CD14-positive monocyte (primary cell): ENCODE data around the gene HOXB1. TPM values are rescaled to one million over a fixed set of nuclear protein-coding genes. Genes with fewer than 3 reads are reported as not detected.
"Not testable (repeated sequence)": the region's sequence is repeated elsewhere in the genome, so short reads cannot be mapped to it uniquely, and the experiment has no call there.

Experiments used
- DNase-seq, 3 donors: peaks; one replicate each; pipeline ENCODE4 v3.0.0-alpha.2; 2011 to 2022
- H2AFZ ChIP-seq: 2 replicates; pipeline ENCODE4 v1.6.0; 2012; ENCODE audit warnings: mild to moderate bottlenecking, low read depth, low read length, inconsistent platforms; ENCODE audit not compliant: insufficient read depth, poor library complexity, severe bottlenecking
- H3K27ac ChIP-seq, 2 donors: 1 replicate in 1 of 2; 2 replicates in 1 of 2; pipeline ENCODE4 v1.5.1; 2012 to 2013; ENCODE audit warnings: low read length in 2 of 2, control low read depth in 1 of 2, inconsistent platforms in 1 of 2, low read depth in 1 of 2, mild to moderate bottlenecking in 1 of 2
- H3K27me3 ChIP-seq, 2 donors: one replicate each; pipeline versions ENCODE4 v1.6.0 to v1.6.1; 2011 to 2013; ENCODE audit warnings: low read length in 2 of 2; ENCODE audit not compliant: control insufficient read depth in 2 of 2, insufficient read depth in 2 of 2
- H3K36me3 ChIP-seq, 2 donors: replicated peaks in 1 of 2; 1 replicate in 1 of 2; 2 replicates in 1 of 2; pipeline versions ENCODE4 v1.5.1 to v1.6.1; 2012 to 2013; ENCODE audit warnings: low read length in 2 of 2, control low read depth in 1 of 2, inconsistent platforms in 1 of 2, mild to moderate bottlenecking in 1 of 2; ENCODE audit not compliant: insufficient read depth in 2 of 2, control insufficient read depth in 1 of 2
- H3K4me1 ChIP-seq, 2 donors: 1 replicate in 1 of 2; 2 replicates in 1 of 2; pipeline versions ENCODE4 v1.5.1 to v1.6.1; 2012 to 2013; ENCODE audit warnings: low read length in 2 of 2, control low read depth in 1 of 2, inconsistent platforms in 1 of 2, mild to moderate bottlenecking in 1 of 2, moderate library complexity in 1 of 2; ENCODE audit not compliant: insufficient read depth in 2 of 2, control insufficient read depth in 1 of 2
- H3K4me2 ChIP-seq: replicated peaks from 2 replicates; pipeline ENCODE3; 2012; ENCODE audit warnings: low read length, moderate library complexity, mild to moderate bottlenecking; ENCODE audit not compliant: poor library complexity, severe bottlenecking; ENCODE audit errors: extremely low read depth
- H3K4me3 ChIP-seq, 3 experiments: fragments of 200-600 bp in 1 of 3; sonication (generic) in 1 of 3; replicated peaks in 1 of 3; 1 replicate in 2 of 3; 2 replicates in 1 of 3; pipeline ENCODE4 v1.5.1; 2011 to 2013; ENCODE audit warnings: low read length in 3 of 3, mild to moderate bottlenecking in 3 of 3, control low read depth in 2 of 3, low read depth in 2 of 3, inconsistent platforms in 1 of 3, moderate library complexity in 1 of 3
- H3K79me2 ChIP-seq: 2 replicates; pipeline ENCODE4 v1.6.0; 2012; ENCODE audit warnings: mild to moderate bottlenecking, control low read depth, inconsistent platforms, low read length, moderate library complexity; ENCODE audit not compliant: insufficient read depth
- H3K9ac ChIP-seq: 2 replicates; pipeline ENCODE4 v1.6.0; 2017; ENCODE audit warnings: low read length, mild to moderate bottlenecking; ENCODE audit not compliant: insufficient read depth, poor library complexity, severe bottlenecking
- H3K9me3 ChIP-seq, 2 donors: replicated peaks in 1 of 2; 1 replicate in 1 of 2; 2 replicates in 1 of 2; pipeline versions ENCODE4 v1.5.1 to v1.6.1; 2012 to 2013; ENCODE audit warnings: low read length in 2 of 2, control low read depth in 1 of 2; ENCODE audit not compliant: control insufficient read depth in 1 of 2, insufficient read depth in 1 of 2
- H4K20me1 ChIP-seq: 2 replicates; pipeline ENCODE4 v1.6.0; 2012; ENCODE audit warnings: mild to moderate bottlenecking, low read length, control low read depth, moderate library complexity; ENCODE audit not compliant: insufficient read depth
- H3K27ac Mint-ChIP-seq, 7 donors: one replicate each; pipeline ENCODE4 v1.8.0; 2020; ENCODE audit warnings: mild to moderate bottlenecking in 7 of 7, mixed read lengths in 7 of 7, moderate library complexity in 6 of 7, inconsistent platforms in 2 of 7
- H3K27me3 Mint-ChIP-seq, 3 donors: one replicate each; pipeline ENCODE4 v1.8.0; 2021 to 2022; ENCODE audit warnings: low read depth in 3 of 3, mild to moderate bottlenecking in 3 of 3, mixed read lengths in 3 of 3, moderate library complexity in 3 of 3, inconsistent platforms in 1 of 3
- H3K36me3 Mint-ChIP-seq, 2 donors: one replicate each; pipeline ENCODE4 v1.8.0; 2020; ENCODE audit warnings: mixed read lengths in 2 of 2, inconsistent platforms in 1 of 2, mild to moderate bottlenecking in 1 of 2
- H3K4me1 Mint-ChIP-seq: one replicate; pipeline ENCODE4 v1.8.0; 2020; ENCODE audit warnings: mild to moderate bottlenecking, mixed read lengths
- H3K4me3 Mint-ChIP-seq, 2 donors: one replicate each; pipeline ENCODE4 v1.8.0; 2020; ENCODE audit warnings: mild to moderate bottlenecking in 2 of 2, mixed read lengths in 2 of 2, moderate library complexity in 1 of 2
- H3K9me3 Mint-ChIP-seq, 7 donors: one replicate each; pipeline ENCODE4 v1.8.0; 2020 to 2022; ENCODE audit warnings: mixed read lengths in 7 of 7, mild to moderate bottlenecking in 6 of 7, moderate library complexity in 6 of 7, inconsistent platforms in 2 of 7
- WGBS: methylation state at CpG from one replicate; pipeline ENCODE4 v1.1.5; 2013; ENCODE audit warnings: missing lambda C conversion rate; ENCODE audit not compliant: insufficient coverage; 5-methylcytosine and 5-hydroxymethylcytosine counted together
- intact Hi-C, 2 donors: fragments of 100-400 bp; cut with micrococcal nuclease; formaldehyde crosslinking; loops; one replicate each; pipeline versions ENCODE4 v1.15.0 to v1.15.1; 2023
- polyA plus RNA-seq, 3 donors: library from polyadenylated mRNA; depleted of rRNA in 1 of 3; unstranded in 2 of 3; stranded (reverse) in 1 of 3; fragments of 300-500 nt in 2 of 3; fragments of >200 nt in 1 of 3; fragmentation: Illumina TruSeq in 2 of 3; gene quantifications; 1 replicate in 2 of 3; 2 replicates in 1 of 3; pipeline ENCODE4 v1.2.3, GENCODE V29; 2012 to 2021
- TF ChIP-seq, protein P1 (sequence below): fragments of 200-600 bp; IDR thresholded peaks from one replicate; pipeline ENCODE4 v1.8.0; 2022; ENCODE audit warnings: antibody characterized with exemption, mild to moderate bottlenecking

Gene HOXB1
- polyA plus RNA-seq, 3 donors: not detected

DNA sequence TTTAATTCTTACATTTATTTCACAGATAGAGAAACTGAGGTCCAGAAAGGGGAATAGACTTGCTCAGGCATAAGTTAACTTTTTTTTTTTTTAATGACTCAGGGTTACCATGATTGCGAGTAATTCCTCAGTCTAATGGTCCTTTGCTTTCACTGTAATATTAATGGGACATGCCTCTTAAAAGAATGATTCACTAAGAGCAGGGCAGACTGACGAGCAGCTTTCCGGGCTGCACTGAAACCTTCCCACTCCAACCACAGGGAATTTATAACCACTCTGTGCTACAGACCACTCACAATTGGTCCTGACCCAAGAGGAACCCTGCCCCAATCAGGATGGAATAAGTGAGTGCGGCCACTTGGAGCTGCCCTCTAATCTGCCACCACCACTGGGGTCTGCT is 8.4 kb upstream of the HOXB1 start:
- no peaks in the 10 kb centered on the region for H3K79me2 ChIP-seq
- Mint-ChIP-seq H3K27ac (no peak overlapping the region), H3K4me1 (peaks cover 28% of the 10 kb centered on the region), H3K36me3 (peaks cover 5 to 12% of the 10 kb centered on the region in 2 donors), H3K9me3 (peaks cover 0 to 25% (median 14%) of the 10 kb centered on the region in 7 donors), H3K27me3 (peaks cover 42 to 59% (median 53%) of the 10 kb centered on the region in 3 donors), H3K4me3 (peak overlapping the region in 1 of 2 donors; percentile 49)
- no peaks in the 10 kb centered on the region for H4K20me1 ChIP-seq
- DNase-seq: no peak
- peaks cover 23 to 46% of the 10 kb centered on the region in 2 donors for H3K27me3 ChIP-seq
- H3K4me2 ChIP-seq: no peak overlapping the region
- TF ChIP-seq, protein P1, sequence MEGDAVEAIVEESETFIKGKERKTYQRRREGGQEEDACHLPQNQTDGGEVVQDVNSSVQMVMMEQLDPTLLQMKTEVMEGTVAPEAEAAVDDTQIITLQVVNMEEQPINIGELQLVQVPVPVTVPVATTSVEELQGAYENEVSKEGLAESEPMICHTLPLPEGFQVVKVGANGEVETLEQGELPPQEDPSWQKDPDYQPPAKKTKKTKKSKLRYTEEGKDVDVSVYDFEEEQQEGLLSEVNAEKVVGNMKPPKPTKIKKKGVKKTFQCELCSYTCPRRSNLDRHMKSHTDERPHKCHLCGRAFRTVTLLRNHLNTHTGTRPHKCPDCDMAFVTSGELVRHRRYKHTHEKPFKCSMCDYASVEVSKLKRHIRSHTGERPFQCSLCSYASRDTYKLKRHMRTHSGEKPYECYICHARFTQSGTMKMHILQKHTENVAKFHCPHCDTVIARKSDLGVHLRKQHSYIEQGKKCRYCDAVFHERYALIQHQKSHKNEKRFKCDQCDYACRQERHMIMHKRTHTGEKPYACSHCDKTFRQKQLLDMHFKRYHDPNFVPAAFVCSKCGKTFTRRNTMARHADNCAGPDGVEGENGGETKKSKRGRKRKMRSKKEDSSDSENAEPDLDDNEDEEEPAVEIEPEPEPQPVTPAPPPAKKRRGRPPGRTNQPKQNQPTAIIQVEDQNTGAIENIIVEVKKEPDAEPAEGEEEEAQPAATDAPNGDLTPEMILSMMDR: no peak
- no peak overlapping the region for H3K9ac ChIP-seq
- no peak overlapping the region for H3K27ac ChIP-seq
- no peaks in the 10 kb centered on the region for H3K9me3 ChIP-seq
- 90% methylated on average over 2 of the region's 4 CpGs for WGBS
- H3K4me3 ChIP-seq: no peak overlapping the region
- H3K36me3 ChIP-seq: no peaks in the 10 kb centered on the region
- intact Hi-C loops: no loop called here
- H3K4me1 ChIP-seq: peaks cover 22 to 32% of the 10 kb centered on the region in 2 donors
- no peak overlapping the region for H2AFZ ChIP-seq

DNA sequence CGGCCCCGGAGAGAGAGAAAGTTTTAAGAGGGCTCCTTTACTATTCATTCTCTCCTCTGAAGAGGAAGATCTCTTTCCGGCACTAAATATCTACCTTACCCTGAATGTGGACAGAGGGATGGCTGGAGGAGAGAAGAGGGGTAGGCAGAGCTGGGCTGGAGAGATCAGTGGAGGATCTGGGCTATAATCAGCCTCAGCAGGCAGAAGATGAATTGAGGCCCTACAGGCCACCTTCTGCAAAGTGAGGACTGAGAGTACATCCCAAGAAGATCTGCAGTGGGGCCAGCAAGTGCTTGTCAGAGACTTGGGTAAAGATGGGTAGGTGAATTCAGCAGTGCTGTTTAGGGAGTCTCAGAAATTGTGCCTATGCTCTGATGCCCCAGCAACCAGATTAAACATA is 6.5 kb upstream of the HOXB1 start:
- no peaks in the 10 kb centered on the region for H3K36me3 ChIP-seq
- no peak overlapping the region for H3K4me3 ChIP-seq
- Mint-ChIP-seq H3K27me3 (peaks cover 28 to 49% (median 47%) of the 10 kb centered on the region in 3 donors), H3K4me1 (peaks cover 15% of the 10 kb centered on the region), H3K36me3 (peaks cover 5 to 9% of the 10 kb centered on the region in 2 donors), H3K27ac (no peak overlapping the region), H3K9me3 (peaks cover 0 to 19% (median 9%) of the 10 kb centered on the region in 7 donors), H3K4me3 (no peak overlapping the region)
- WGBS: no CpG with 5 or more reads among the region's 3 CpGs
- H3K27ac ChIP-seq: no peak overlapping the region
- no peaks in the 10 kb centered on the region for H4K20me1 ChIP-seq
- no peaks in the 10 kb centered on the region for H3K9me3 ChIP-seq
- no peak for DNase-seq
- H3K27me3 ChIP-seq: peaks cover 20 to 35% of the 10 kb centered on the region in 2 donors
- H2AFZ ChIP-seq: no peak overlapping the region
- H3K4me2 ChIP-seq: no peak overlapping the region
- peaks cover 13 to 15% of the 10 kb centered on the region in 2 donors for H3K4me1 ChIP-seq
- intact Hi-C loops: no loop called here
- no peak overlapping the region for H3K9ac ChIP-seq
- TF ChIP-seq, protein P1: no peak
- H3K79me2 ChIP-seq: no peaks in the 10 kb centered on the region

DNA sequence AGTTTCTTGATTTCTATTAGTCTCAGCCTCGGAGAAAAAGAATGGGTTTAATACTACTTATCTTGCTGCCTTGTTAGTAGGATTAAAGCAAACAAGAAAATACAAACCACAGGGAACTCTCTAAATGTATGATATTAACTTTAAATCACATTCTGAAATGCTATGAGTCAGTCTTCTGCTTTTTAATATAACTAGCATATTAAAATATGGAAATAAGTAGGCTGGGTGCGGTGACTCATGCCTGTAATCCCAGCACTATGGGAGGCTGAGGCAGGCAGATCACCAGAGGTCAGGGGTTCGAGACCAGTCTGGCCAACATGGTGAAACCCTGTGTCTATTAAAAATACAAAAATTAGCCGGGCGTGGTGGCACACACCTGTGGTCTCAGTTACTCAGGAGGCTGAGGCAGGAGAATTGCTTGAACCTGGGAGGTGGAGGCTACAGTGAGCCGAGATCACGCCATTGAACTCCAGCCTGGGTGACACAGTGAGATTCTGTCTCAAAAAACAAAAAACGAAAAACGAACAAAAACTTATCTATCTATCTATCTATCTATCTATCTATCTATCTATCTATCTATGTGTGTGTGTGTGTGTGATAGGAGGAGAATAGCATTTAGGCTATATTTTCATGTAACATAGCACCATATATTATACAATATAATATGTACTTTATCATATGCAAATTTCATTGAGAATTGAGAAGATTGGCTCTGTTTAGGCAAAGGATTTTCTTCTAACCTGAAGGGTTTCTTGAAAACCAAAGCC is 5.2 kb upstream of the HOXB1 start:
- H3K4me3 ChIP-seq, H3K36me3 Mint-ChIP-seq, DNase-seq, H3K4me2 ChIP-seq, H3K36me3 ChIP-seq, H3K4me1 Mint-ChIP-seq, H3K9me3 ChIP-seq, H3K27ac Mint-ChIP-seq, H3K9ac ChIP-seq, intact Hi-C loops, H2AFZ ChIP-seq, H3K79me2 ChIP-seq, H3K4me1 ChIP-seq, H4K20me1 ChIP-seq, H3K4me3 Mint-ChIP-seq, H3K9me3 Mint-ChIP-seq, H3K27ac ChIP-seq: not testable (repeated sequence)
- WGBS: 98% methylated on average over 5 of the region's 9 CpGs
- H3K27me3 Mint-ChIP-seq: peaks cover 21 to 40% (median 36%) of the 10 kb centered on the region in 3 donors
- peaks cover 10 to 22% of the 10 kb centered on the region in 2 donors for H3K27me3 ChIP-seq
